DOHH2 (cell line): ENCODE measurements around the gene CCNB1IP1.
"Not testable (repeated sequence)": the region's sequence is repeated elsewhere in the genome, so short reads cannot be mapped to it uniquely, and the experiment has no call there.

Source experiments
- H3F3A ChIP-seq: fragments of 200-600 bp; sonication (generic), shearing (Covaris generic); 2 replicates; pipeline ENCODE4 v1.6.0; 2016; ENCODE audit warnings: antibody characterized with exemption, mild to moderate bottlenecking; ENCODE audit not compliant: control insufficient read depth, insufficient read depth
- H3K27ac ChIP-seq: fragments of 200-600 bp; sonication (generic); 2 replicates; pipeline ENCODE4 v1.5.1; 2014; ENCODE audit warnings: low read depth, mild to moderate bottlenecking, low read length, moderate library complexity
- H3K27me3 ChIP-seq: fragments of 200-600 bp; sonication (generic); 2 replicates; pipeline ENCODE4 v1.6.1; 2014; ENCODE audit warnings: mild to moderate bottlenecking, low read length, mixed read lengths; ENCODE audit not compliant: control insufficient read depth
- H3K36me3 ChIP-seq: fragments of 200-600 bp; sonication (generic); 2 replicates; pipeline ENCODE4 v1.6.1; 2014; ENCODE audit warnings: mild to moderate bottlenecking, low read length, moderate library complexity, mixed read lengths; ENCODE audit not compliant: control insufficient read depth
- H3K4me1 ChIP-seq: fragments of 200-600 bp; sonication (generic); 2 replicates; pipeline ENCODE4 v1.6.1; 2014; ENCODE audit warnings: mild to moderate bottlenecking, low read length, mixed read lengths; ENCODE audit not compliant: control insufficient read depth
- H3K4me2 ChIP-seq: fragments of 200-600 bp; sonication (generic); 2 replicates; pipeline ENCODE4 v1.6.0; 2014; ENCODE audit warnings: mild to moderate bottlenecking, low read length, moderate library complexity
- H3K4me3 ChIP-seq: fragments of 200-600 bp; sonication (generic); 2 replicates; pipeline ENCODE4 v1.5.1; 2014; ENCODE audit warnings: mild to moderate bottlenecking, low read length, mixed read lengths
- H3K79me2 ChIP-seq: fragments of 200-600 bp; sonication (generic); 2 replicates; pipeline ENCODE4 v1.6.1; 2014; ENCODE audit warnings: mild to moderate bottlenecking, low read length, mixed read lengths; ENCODE audit not compliant: control insufficient read depth
- H3K9me2 ChIP-seq: fragments of 200-600 bp; sonication (generic); replicated peaks from 2 replicates; pipeline ENCODE4 v1.6.1; 2014; ENCODE audit warnings: mild to moderate bottlenecking, low read length, mixed read lengths; ENCODE audit not compliant: control insufficient read depth
- H3K9me3 ChIP-seq: fragments of 200-600 bp; sonication (generic); 2 replicates; pipeline ENCODE4 v1.6.1; 2014; ENCODE audit warnings: antibody characterized with exemption, low read length, mixed read lengths; ENCODE audit not compliant: control insufficient read depth, insufficient read depth
- H4K20me1 ChIP-seq: fragments of 200-600 bp; sonication (generic); 2 replicates; pipeline ENCODE4 v1.6.0; 2014; ENCODE audit warnings: low read depth, mild to moderate bottlenecking, antibody characterized with exemption, low read length, moderate library complexity; ENCODE audit not compliant: control insufficient read depth, insufficient read depth
- CTCF ChIP-seq: fragments of 200-600 bp; sonication (generic); IDR thresholded peaks from one replicate; pipeline ENCODE4 v1.5.1; 2014; ENCODE audit warnings: antibody characterized with exemption, mild to moderate bottlenecking, low read depth, low read length; ENCODE audit not compliant: poor library complexity, severe bottlenecking
- EZH2phosphoT487 ChIP-seq: fragments of 200-600 bp; sonication (generic); IDR thresholded peaks from 2 replicates; pipeline ENCODE4 v1.6.1; 2017; ENCODE audit warnings: borderline replicate concordance, mild to moderate bottlenecking, antibody characterized with exemption, low read length, moderate library complexity, mixed read lengths

The CCNB1IP1 gene

GRCh38 chr14:20277409-20277808 is 55.7 kb downstream of the CCNB1IP1 start:
- H3K9me2 ChIP-seq: no peaks in the 10 kb centered on the region
- peaks cover 12% of the 10 kb centered on the region; the same call in 1 of the 2 replicates for H3K9me3 ChIP-seq
- H3K27ac ChIP-seq: no peak overlapping the region
- H3K4me2 ChIP-seq: no peak overlapping the region
- H3F3A ChIP-seq: no peaks in the 10 kb centered on the region
- H3K36me3 ChIP-seq: no peaks in the 10 kb centered on the region
- TF ChIP-seq EZH2phosphoT487: no peak
- no peaks in the 10 kb centered on the region for H4K20me1 ChIP-seq
- H3K4me3 ChIP-seq: no peak overlapping the region
- no peaks in the 10 kb centered on the region for H3K79me2 ChIP-seq
- peaks cover 7% of the 10 kb centered on the region for H3K4me1 ChIP-seq
- no peaks in the 10 kb centered on the region for H3K27me3 ChIP-seq

- Histone ChIP-seq H3K4me1 (peaks cover 7% of the 10 kb centered on the region), H3K4me3 (no peak overlapping the region), H4K20me1 (no peaks in the 10 kb centered on the region), H3K79me2 (no peaks in the 10 kb centered on the region), H3K9me2 (no peaks in the 10 kb centered on the region), H3F3A (no peaks in the 10 kb centered on the region), H3K4me2 (no peak overlapping the region), H3K27me3 (no peaks in the 10 kb centered on the region), H3K27ac (no peak overlapping the region), H3K36me3 (no peaks in the 10 kb centered on the region), H3K9me3 (peaks cover 12% of the 10 kb centered on the region; the same call in 1 of the 2 replicates)
- no peak for TF ChIP-seq EZH2phosphoT487
- TF ChIP-seq CTCF: no peak
Observed at GRCh38 chr14:20274062-20274461, 59.0 kb downstream of the CCNB1IP1 start.

GRCh38 chr14:20264361-20264760 is 68.7 kb downstream of the CCNB1IP1 start:
- H3K36me3 ChIP-seq, H3K9me2 ChIP-seq, H4K20me1 ChIP-seq, H3F3A ChIP-seq, H3K4me1 ChIP-seq, H3K4me3 ChIP-seq, H3K79me2 ChIP-seq, H3K4me2 ChIP-seq, H3K27me3 ChIP-seq, H3K27ac ChIP-seq, H3K9me3 ChIP-seq: not testable (repeated sequence)

GRCh38 chr14:20262642-20263128 is 70.4 kb downstream of the CCNB1IP1 start:
- Histone ChIP-seq H3K4me2 (no peak overlapping the region), H3K27ac (no peak overlapping the region), H3K79me2 (no peaks in the 10 kb centered on the region), H3K4me3 (no peak overlapping the region), H3K9me2 (no peaks in the 10 kb centered on the region), H4K20me1 (no peaks in the 10 kb centered on the region), H3K4me1 (0 out of 2 replicates have a peak, but pooled peaks cover 3% of the 10 kb centered on the region), H3K27me3 (no peaks in the 10 kb centered on the region), H3K9me3 (no peaks in the 10 kb centered on the region), H3F3A (no peaks in the 10 kb centered on the region), H3K36me3 (no peaks in the 10 kb centered on the region)
- no peak for TF ChIP-seq EZH2phosphoT487
- no peak for TF ChIP-seq CTCF
